GM12891 (cell line): Measurements from ENCODE around the gene KIF16B.
"Not testable (repeated sequence)": the region's sequence is repeated elsewhere in the genome, so short reads cannot be mapped to it uniquely, and the experiment has no call there.

Experiments used
- DNase-seq: peaks from one replicate; pipeline ENCODE4 v3.0.0; 2011; ENCODE audit warnings: low spot score; ENCODE audit not compliant: insufficient read length
- FAIRE-seq: peaks from 2 replicates; lab custom pipeline; 2011; peaks lifted over from hg19 to GRCh38; lab: Jason Lieb, UNC
- PAX5 ChIP-seq: IDR thresholded peaks from 2 replicates; pipeline ENCODE4 v1.6.1; 2011; ENCODE audit warnings: low read length, moderate library complexity, mild to moderate bottlenecking; ENCODE audit not compliant: insufficient read depth, severe bottlenecking
- POLR2A ChIP-seq: IDR thresholded peaks from 2 replicates; pipeline ENCODE4 v1.6.1; 2011; ENCODE audit warnings: low read depth, low read length, control low read depth
- POLR2AphosphoS5 ChIP-seq: IDR thresholded peaks from 2 replicates; pipeline ENCODE4 v1.6.1; 2011; ENCODE audit warnings: low read depth, low read length, control low read depth
- POU2F2 ChIP-seq: IDR thresholded peaks from 2 replicates; pipeline ENCODE4 v1.6.1; 2011; ENCODE audit warnings: low read depth, mild to moderate bottlenecking, control low read depth, low read length, moderate library complexity
- SPI1 ChIP-seq: IDR thresholded peaks from 2 replicates; pipeline ENCODE4 v1.6.1; 2011; ENCODE audit warnings: low read depth, low read length, control low read depth
- TAF1 ChIP-seq: IDR thresholded peaks from 2 replicates; pipeline ENCODE4 v1.6.1; 2011; ENCODE audit warnings: low read depth, low read length, control low read depth

KIF16B gene

GRCh38 chr20:16445482-16445881, 127.8 kb downstream of the KIF16B start:
- TF ChIP-seq POLR2A: no peak
- no peak for TF ChIP-seq POU2F2
- TF ChIP-seq TAF1: no peak
- no peak for TF ChIP-seq SPI1
- no peak for TF ChIP-seq POLR2AphosphoS5
- FAIRE-seq (no peak), DNase-seq (no peak)

GRCh38 chr20:16444057-16444777, 129.0 kb downstream of the KIF16B start:
- TF ChIP-seq POLR2A (no peak), POU2F2 (no peak), SPI1 (no peak), POLR2AphosphoS5 (no peak), TAF1 (no peak), PAX5 (no peak)
- FAIRE-seq (no peak), DNase-seq (no peak)

- no peak for DNase-seq
- no peak for FAIRE-seq
Observed at GRCh38 chr20:16441546-16442164, 131.6 kb downstream of the KIF16B start.

GRCh38 chr20:16440686-16441085, 132.6 kb downstream of the KIF16B start:
- FAIRE-seq: no peak

More at GRCh38 chr20:16441546-16442164, 131.6 kb downstream of the KIF16B start:
- TF ChIP-seq PAX5 (no peak), POLR2A (no peak), TAF1 (no peak), POU2F2 (no peak)

GRCh38 chr20:16439540-16439939, 133.7 kb downstream of the KIF16B start:
- DNase-seq, FAIRE-seq: not testable (repeated sequence)

More at GRCh38 chr20:16440686-16441085, 132.6 kb downstream of the KIF16B start:
- TF ChIP-seq PAX5: no peak
- no peak for TF ChIP-seq POU2F2
- no peak for TF ChIP-seq POLR2AphosphoS5
- no peak for DNase-seq

GRCh38 chr20:16438100-16438499, 135.1 kb downstream of the KIF16B start:
- FAIRE-seq: no peak
- TF ChIP-seq POLR2A (no peak), POU2F2 (no peak), PAX5 (no peak)
- DNase-seq: no peak

GRCh38 chr20:16437387-16437996, 135.8 kb downstream of the KIF16B start:
- no peak for DNase-seq
- TF ChIP-seq POU2F2: no peak
- no peak for TF ChIP-seq SPI1
- TF ChIP-seq POLR2AphosphoS5: no peak
- TF ChIP-seq POLR2A: no peak
- TF ChIP-seq TAF1: no peak

GRCh38 chr20:16434062-16434664, 139.1 kb downstream of the KIF16B start:
- peak; percentile 14 for DNase-seq
- no peak for FAIRE-seq
- TF ChIP-seq PAX5 (no peak), POU2F2 (no peak), TAF1 (no peak), POLR2A (no peak), POLR2AphosphoS5 (no peak), SPI1 (no peak)

More at GRCh38 chr20:16437387-16437996, 135.8 kb downstream of the KIF16B start:
- no peak for FAIRE-seq

GRCh38 chr20:16433293-16433580, 140.0 kb downstream of the KIF16B start:
- no peak for TF ChIP-seq POLR2A
- TF ChIP-seq TAF1: no peak
- no peak for TF ChIP-seq PAX5
- no peak for TF ChIP-seq POU2F2
- no peak for TF ChIP-seq SPI1
- no peak for TF ChIP-seq POLR2AphosphoS5
- no peak for FAIRE-seq
- no peak for DNase-seq
